HepG2 (cell line): ENCODE results near the gene CAPN9. TPM values are rescaled to one million over a fixed set of nuclear protein-coding genes. Genes with fewer than 3 reads are reported as not detected.
A peak's percentile ranks its signal among the peaks of the same experiment; 100 is the strongest.

Experiments
- ATAC-seq: fragments of 200-7000 bp; cut with Tn5 transposase; 3 replicates; pipeline ENCODE4 v1.9.1; 2020; ENCODE audit warnings: mild to moderate bottlenecking, moderate library complexity
- BruUV-seq: library from RNA; stranded (reverse); fragments of 400-500 nt; replicated peaks from 2 replicates; lab custom pipeline; 2021; lab: Mats Ljungman, UMichigan
- CTCF ChIA-PET: fragments of 300-600 bp; formaldehyde crosslinking; extraction: SDS; loops from one replicate; lab custom pipeline; 2021; ENCODE audit warnings: low total read pairs, inconsistent platforms, low intra/inter-chr PET ratio; lab: Yijun Ruan, JAX
- POLR2A ChIA-PET: fragments of 350-600 bp; sonication (Branson Sonifier 250); formaldehyde crosslinking; loops from one replicate; lab custom pipeline; 2020; ENCODE audit warnings: antibody characterized with exemption, inconsistent platforms; lab: Yijun Ruan, JAX
- DNase-seq: peaks from one replicate; pipeline ENCODE4 v3.0.0-alpha.2; 2015; ENCODE audit warnings: low spot score
- FAIRE-seq: peaks from 3 replicates; lab custom pipeline; 2011; peaks lifted over from hg19 to GRCh38; lab: Jason Lieb, UNC
- H2AFZ ChIP-seq: one replicate; pipeline ENCODE4 v1.6.1; 2011; ENCODE audit warnings: low read length, inconsistent platforms
- H3K27ac ChIP-seq: fragments of 300-600 bp; 3 replicates; pipeline ENCODE4 v1.8.0; 2011; ENCODE audit warnings: mixed run types, mild to moderate bottlenecking, mixed read lengths, low read length, inconsistent platforms; ENCODE audit not compliant: insufficient read depth; ENCODE audit errors: extremely low read length
- H3K27me3 ChIP-seq, 2 experiments: fragments of 200-600 bp in 1 of 2; 2 replicates in 1 of 2; 3 replicates in 1 of 2; pipeline versions ENCODE4 v1.6.0 to v1.8.0; 2011; ENCODE audit warnings: low read length in 2 of 2, mild to moderate bottlenecking in 2 of 2, moderate library complexity in 2 of 2, inconsistent platforms in 1 of 2; ENCODE audit not compliant: insufficient read depth in 2 of 2, control insufficient read depth in 1 of 2
- H3K36me3 ChIP-seq, 2 experiments: fragments of 200-600 bp in 1 of 2; replicated peaks in 1 of 2; 2 replicates in 1 of 2; 3 replicates in 1 of 2; pipeline versions ENCODE4 v1.5.1 to v1.8.0; 2011; ENCODE audit warnings: low read length in 2 of 2, inconsistent platforms in 1 of 2; ENCODE audit not compliant: insufficient read depth in 2 of 2, control insufficient read depth in 1 of 2
- H3K4me1 ChIP-seq: 2 replicates; pipeline ENCODE4 v1.5.1; 2012; ENCODE audit warnings: low read length, inconsistent platforms; ENCODE audit not compliant: insufficient read depth
- H3K4me2 ChIP-seq: 2 replicates; pipeline ENCODE4 v1.6.0; 2011; ENCODE audit warnings: low read depth, low read length, inconsistent platforms
- H3K4me3 ChIP-seq, 3 experiments: fragments of 200-600 bp in 1 of 3; sonication (generic), shearing (Covaris generic) in 1 of 3; replicated peaks in 1 of 3; 2 replicates each; pipeline ENCODE4 v1.5.1; 2011 to 2016; ENCODE audit warnings: low read length in 3 of 3, inconsistent platforms in 2 of 3, low read depth in 2 of 3, mild to moderate bottlenecking in 2 of 3, control low read depth in 1 of 3, mixed read lengths in 1 of 3; ENCODE audit not compliant: insufficient read depth in 1 of 3
- H3K79me2 ChIP-seq: one replicate; pipeline ENCODE4 v1.6.1; 2011; ENCODE audit warnings: low read length, inconsistent platforms; ENCODE audit not compliant: insufficient read depth
- H3K9ac ChIP-seq: 2 replicates; pipeline ENCODE4 v1.6.0; 2011; ENCODE audit warnings: mild to moderate bottlenecking, low read depth, low read length, inconsistent platforms; ENCODE audit not compliant: insufficient read depth
- H3K9me3 ChIP-seq: 2 replicates; pipeline ENCODE4 v1.5.1; 2012; ENCODE audit warnings: mild to moderate bottlenecking, low read length
- H4K20me1 ChIP-seq: 2 replicates; pipeline ENCODE4 v1.6.0; 2011; ENCODE audit warnings: inconsistent platforms, mild to moderate bottlenecking, low read length, moderate library complexity; ENCODE audit not compliant: insufficient read depth
- MED13 ChIP-seq: sonication (generic); formaldehyde crosslinking; IDR thresholded peaks from 2 replicates; pipeline ENCODE4 v1.5.0; 2020; ENCODE audit warnings: missing genetic modification reagents
- NBN ChIP-seq: fragments of 450-650 bp; conservative IDR thresholded peaks from 2 replicates; pipeline ENCODE4 v1.6.1; 2017
- NFYB ChIP-seq: sonication (generic); formaldehyde crosslinking; IDR thresholded peaks from 2 replicates; pipeline ENCODE4 v1.4.0; 2020; ENCODE audit warnings: missing genetic modification reagents
- NR2F1 ChIP-seq, 2 experiments: fragments of 450-650 bp in 1 of 2; formaldehyde crosslinking in 1 of 2; IDR thresholded peaks; 2 replicates each; pipeline versions ENCODE4 v1.5.0 to v1.6.1; 2016 to 2020; ENCODE audit warnings: mild to moderate bottlenecking in 1 of 2, missing compliant biosample characterization in 1 of 2, missing genetic modification reagents in 1 of 2, moderate library complexity in 1 of 2
- NRL ChIP-seq: sonication (generic); formaldehyde crosslinking; IDR thresholded peaks from 2 replicates; pipeline ENCODE4 v1.5.0; 2020; ENCODE audit warnings: missing genetic modification reagents, mild to moderate bottlenecking, moderate library complexity, borderline replicate concordance
- RBM22 ChIP-seq: fragments of 200-400 bp; formaldehyde crosslinking; optimal IDR thresholded peaks from 2 replicates; pipeline ENCODE3; 2017; ENCODE audit warnings: mild to moderate bottlenecking, low read length, moderate library complexity
- RFX1 ChIP-seq: fragments of 450-650 bp; IDR thresholded peaks from 2 replicates; pipeline ENCODE4 v1.6.1; 2017
- RNF219 ChIP-seq: sonication (generic); formaldehyde crosslinking; IDR thresholded peaks from 2 replicates; pipeline ENCODE4 v1.5.0; 2020; ENCODE audit warnings: mild to moderate bottlenecking, missing genetic modification reagents
- THYN1 ChIP-seq: sonication (generic); formaldehyde crosslinking; IDR thresholded peaks from 2 replicates; pipeline ENCODE4 v1.8.1; 2023; ENCODE audit warnings: low read depth, mild to moderate bottlenecking, moderate library complexity, missing genetic modification reagents, borderline replicate concordance
- ZBTB3 ChIP-seq: sonication (generic); formaldehyde crosslinking; IDR thresholded peaks from 2 replicates; pipeline ENCODE4 v1.4.0; 2020; ENCODE audit warnings: low read depth, mild to moderate bottlenecking, moderate library complexity, missing genetic modification reagents, borderline replicate concordance
- ZFP82 ChIP-seq: sonication (generic); formaldehyde crosslinking; IDR thresholded peaks from 2 replicates; pipeline ENCODE4 v1.5.1; 2020; ENCODE audit warnings: mild to moderate bottlenecking, missing genetic modification reagents, borderline replicate concordance
- ZNF224 ChIP-seq: sonication (generic); formaldehyde crosslinking; IDR thresholded peaks from 2 replicates; pipeline ENCODE4 v1.5.0; 2020; ENCODE audit warnings: mild to moderate bottlenecking, missing genetic modification reagents
- ZNF569 ChIP-seq: sonication (generic); formaldehyde crosslinking; IDR thresholded peaks from 2 replicates; pipeline ENCODE4 v1.5.0; 2020; ENCODE audit warnings: mild to moderate bottlenecking, missing genetic modification reagents, moderate library complexity, borderline replicate concordance
- ZSCAN12 ChIP-seq: sonication (generic); formaldehyde crosslinking; IDR thresholded peaks from 2 replicates; pipeline ENCODE4 v1.9.0; 2021; ENCODE audit warnings: mild to moderate bottlenecking, missing genetic modification reagents
- ZSCAN29 ChIP-seq: sonication (generic); formaldehyde crosslinking; conservative IDR thresholded peaks from 2 replicates; pipeline ENCODE4 v1.4.0; 2020; ENCODE audit warnings: mild to moderate bottlenecking, missing genetic modification reagents
- ZSCAN30 ChIP-seq: sonication (generic); formaldehyde crosslinking; IDR thresholded peaks from 2 replicates; pipeline ENCODE4 v1.5.0; 2020; ENCODE audit warnings: mild to moderate bottlenecking, missing genetic modification reagents
- WGBS: methylation state at CpG from one replicate; pipeline ENCODE4 v1.1.6; 2017; ENCODE audit warnings: low lambda C conversion rate; 5-methylcytosine and 5-hydroxymethylcytosine counted together
- in situ Hi-C: cut with HindIII; loops from 2 replicates; pipeline ENCODE4 v1.10.0; 2017; ENCODE audit warnings: low pct_unique_long_range_greater_than_20kb; ENCODE audit not compliant: extremely low pct_ligation_motif_present
- intact Hi-C: fragments of 100-400 bp; cut with micrococcal nuclease; formaldehyde crosslinking; loops from one replicate; pipeline ENCODE4 v1.10.0; 2022; ENCODE audit not compliant: unreplicated experiment
- polyA plus RNA-seq, 8 experiments: library from polyadenylated mRNA; depleted of rRNA in 3 of 8; stranded (reverse) in 7 of 8; unstranded in 1 of 8; fragments of >200 nt; fragmentation: Illumina TruSeq in 4 of 8; extraction: Trizol in 4 of 8; gene quantifications; 2 replicates each; pipeline versions ENCODE4 v1.2.1 to v1.2.3, GENCODE V29; 2011 to 2016; ENCODE audit warnings: low read depth in 4 of 8, missing spikeins in 1 of 8, mixed read lengths in 1 of 8; ENCODE audit not compliant: insufficient read depth in 1 of 8
- total RNA-seq, 5 experiments: library from RNA; depleted of rRNA; stranded (reverse); fragments of >200 nt; fragmentation: Illumina TruSeq; extraction: Trizol; gene quantifications; 2 replicates each; pipeline ENCODE4 v1.2.3, GENCODE V29; 2016; ENCODE audit warnings: low read depth in 1 of 5
- TF ChIP-seq, protein P1 (sequence below): sonication (generic); formaldehyde crosslinking; IDR thresholded peaks from 2 replicates; pipeline ENCODE4 v1.4.0; 2020; ENCODE audit warnings: missing genetic modification reagents, mild to moderate bottlenecking, borderline replicate concordance
- TF ChIP-seq, protein P2 (sequence below): sonication (generic); formaldehyde crosslinking; IDR thresholded peaks from 2 replicates; pipeline ENCODE4 v1.8.0; 2022; ENCODE audit warnings: mild to moderate bottlenecking, missing genetic modification reagents, moderate library complexity

Gene CAPN9
- total and polyA plus RNA-seq, 2 of the 13 experiments (the other 11 are each of a cell fraction or from before 2014, with no cell fraction given): 0.04 to 0.31 TPM

DNA sequence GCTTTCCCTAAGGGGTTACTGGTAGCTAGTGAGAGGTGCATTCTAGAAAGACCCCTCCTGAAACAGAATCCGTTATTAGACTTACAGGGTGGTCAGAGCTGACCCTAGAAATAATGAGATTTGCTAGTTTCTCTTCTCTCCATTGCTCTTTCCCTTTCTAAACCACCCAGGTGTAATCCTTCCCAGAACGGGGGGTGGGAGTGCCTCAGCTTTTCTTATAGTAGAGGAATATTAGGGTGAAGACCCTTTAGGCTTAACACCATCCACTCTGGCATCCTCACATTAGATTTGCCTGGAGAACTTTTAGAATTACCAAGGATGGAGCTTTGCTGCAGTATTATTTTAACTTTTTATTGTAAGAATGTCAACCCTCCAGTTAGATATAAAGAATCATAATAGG is 49.4 kb downstream of the CAPN9 start (continued):
- TF ChIP-seq, protein P1, sequence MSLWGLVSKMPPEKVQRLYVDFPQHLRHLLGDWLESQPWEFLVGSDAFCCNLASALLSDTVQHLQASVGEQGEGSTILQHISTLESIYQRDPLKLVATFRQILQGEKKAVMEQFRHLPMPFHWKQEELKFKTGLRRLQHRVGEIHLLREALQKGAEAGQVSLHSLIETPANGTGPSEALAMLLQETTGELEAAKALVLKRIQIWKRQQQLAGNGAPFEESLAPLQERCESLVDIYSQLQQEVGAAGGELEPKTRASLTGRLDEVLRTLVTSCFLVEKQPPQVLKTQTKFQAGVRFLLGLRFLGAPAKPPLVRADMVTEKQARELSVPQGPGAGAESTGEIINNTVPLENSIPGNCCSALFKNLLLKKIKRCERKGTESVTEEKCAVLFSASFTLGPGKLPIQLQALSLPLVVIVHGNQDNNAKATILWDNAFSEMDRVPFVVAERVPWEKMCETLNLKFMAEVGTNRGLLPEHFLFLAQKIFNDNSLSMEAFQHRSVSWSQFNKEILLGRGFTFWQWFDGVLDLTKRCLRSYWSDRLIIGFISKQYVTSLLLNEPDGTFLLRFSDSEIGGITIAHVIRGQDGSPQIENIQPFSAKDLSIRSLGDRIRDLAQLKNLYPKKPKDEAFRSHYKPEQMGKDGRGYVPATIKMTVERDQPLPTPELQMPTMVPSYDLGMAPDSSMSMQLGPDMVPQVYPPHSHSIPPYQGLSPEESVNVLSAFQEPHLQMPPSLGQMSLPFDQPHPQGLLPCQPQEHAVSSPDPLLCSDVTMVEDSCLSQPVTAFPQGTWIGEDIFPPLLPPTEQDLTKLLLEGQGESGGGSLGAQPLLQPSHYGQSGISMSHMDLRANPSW (CRISPR knock-in tag): no peak
- no peak for TF ChIP-seq ZSCAN12 (CRISPR knock-in tag)

- Histone ChIP-seq H3K79me2 (no peaks in the 10 kb centered on the region), H3K4me1 (peaks cover 27% of the 10 kb centered on the region), H3K36me3 (no peaks in the 10 kb centered on the region), H3K9ac (no peak overlapping the region), H3K27me3 (peaks cover 0 to 10% of the 10 kb centered on the region in 2 experiments; a peak in 1 of 5 replicates), H3K27ac (no peak overlapping the region), H3K9me3 (no peaks in the 10 kb centered on the region), H3K4me2 (peak overlapping the region; percentile 51; the same call in 1 of the 2 replicates), H3K4me3 (no peak overlapping the region), H4K20me1 (no peaks in the 10 kb centered on the region), H2AFZ (no peak overlapping the region)
- TF ChIP-seq NFYB (no peak), NRL (CRISPR knock-in tag) (peak; percentile 47; the same call in 1 of the 2 replicates), RNF219 (CRISPR knock-in tag) (no peak), THYN1 (CRISPR knock-in tag) (no peak), MED13 (CRISPR knock-in tag) (no peak), ZBTB3 (no peak), ZSCAN29 (no peak), RFX1 (no peak), NR2F1 (CRISPR knock-in tag; IDR thresholded peaks at IDR 0.05) (no peak), ZNF569 (CRISPR knock-in tag) (no peak), ZFP82 (CRISPR knock-in tag) (no peak), RBM22 (no peak), NBN (no peak), ZSCAN30 (CRISPR knock-in tag) (no peak), ZNF224 (CRISPR knock-in tag) (0 out of 2 replicates have a peak, but pooled peaks have one; percentile 35)
- TF ChIP-seq, protein P2, sequence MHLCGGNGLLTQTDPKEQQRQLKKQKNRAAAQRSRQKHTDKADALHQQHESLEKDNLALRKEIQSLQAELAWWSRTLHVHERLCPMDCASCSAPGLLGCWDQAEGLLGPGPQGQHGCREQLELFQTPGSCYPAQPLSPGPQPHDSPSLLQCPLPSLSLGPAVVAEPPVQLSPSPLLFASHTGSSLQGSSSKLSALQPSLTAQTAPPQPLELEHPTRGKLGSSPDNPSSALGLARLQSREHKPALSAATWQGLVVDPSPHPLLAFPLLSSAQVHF (CRISPR knock-in tag): no peak
- ChIA-PET CTCF (interaction anchor here (1.6 to 2.4 kb wide), 5 partner anchors 120 to 414 kb away, joined by 6 to 14 read pairs (median 10); partner anchors contain the start of genes ARV1 and TTC13), POLR2A (no interaction called here)
- ATAC-seq: no peak
- 66% methylated on average over 12 of the region's 13 CpGs for WGBS
- BruUV-seq: no TSS peak
- in situ Hi-C loops (loop anchor here (25.0 kb wide), 1 partner anchor 415 kb away; no protein-coding TSS in a partner anchor), intact Hi-C loops (loop anchor here (5.0 kb wide), 1 partner anchor 295 kb away; no protein-coding TSS in a partner anchor)
- no peak for FAIRE-seq
- no peak for DNase-seq
Observed at GRCh38 chr1:230797376-230797920, 50.3 kb downstream of the CAPN9 start.
